GM21423 (cell line): Measurements from ENCODE around the gene CD109.
"Not testable (repeated sequence)": the region's sequence is repeated elsewhere in the genome, so short reads cannot be mapped to it uniquely, and the experiment has no call there.

Experiments used
- ATAC-seq: cut with Tn5 transposase; IDR thresholded peaks from one replicate; pipeline ENCODE4 v1.9.1; 2021; ENCODE audit warnings: mild to moderate bottlenecking, moderate library complexity; ENCODE audit not compliant: unreplicated experiment

The CD109 gene

DNA sequence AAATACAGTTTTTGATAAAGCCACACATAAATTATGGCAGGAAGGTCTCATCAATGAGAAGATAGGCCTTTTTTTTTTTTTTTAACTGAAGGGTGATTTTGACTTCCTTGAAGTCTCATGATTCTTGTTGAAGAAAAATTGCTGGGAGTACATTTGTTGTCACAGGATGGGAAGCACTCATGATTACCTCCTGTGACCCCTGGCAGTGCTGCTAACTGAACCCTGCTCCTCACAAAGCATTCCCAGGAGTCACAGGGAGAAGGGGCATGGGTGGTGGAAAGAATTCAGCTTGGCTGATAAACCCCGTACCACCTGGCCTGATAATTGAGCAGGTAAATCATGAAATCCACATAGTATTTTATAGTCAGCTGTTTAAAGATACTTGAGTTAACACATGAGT is 86.9 kb downstream of the CD109 start:
- no peak for ATAC-seq

DNA sequence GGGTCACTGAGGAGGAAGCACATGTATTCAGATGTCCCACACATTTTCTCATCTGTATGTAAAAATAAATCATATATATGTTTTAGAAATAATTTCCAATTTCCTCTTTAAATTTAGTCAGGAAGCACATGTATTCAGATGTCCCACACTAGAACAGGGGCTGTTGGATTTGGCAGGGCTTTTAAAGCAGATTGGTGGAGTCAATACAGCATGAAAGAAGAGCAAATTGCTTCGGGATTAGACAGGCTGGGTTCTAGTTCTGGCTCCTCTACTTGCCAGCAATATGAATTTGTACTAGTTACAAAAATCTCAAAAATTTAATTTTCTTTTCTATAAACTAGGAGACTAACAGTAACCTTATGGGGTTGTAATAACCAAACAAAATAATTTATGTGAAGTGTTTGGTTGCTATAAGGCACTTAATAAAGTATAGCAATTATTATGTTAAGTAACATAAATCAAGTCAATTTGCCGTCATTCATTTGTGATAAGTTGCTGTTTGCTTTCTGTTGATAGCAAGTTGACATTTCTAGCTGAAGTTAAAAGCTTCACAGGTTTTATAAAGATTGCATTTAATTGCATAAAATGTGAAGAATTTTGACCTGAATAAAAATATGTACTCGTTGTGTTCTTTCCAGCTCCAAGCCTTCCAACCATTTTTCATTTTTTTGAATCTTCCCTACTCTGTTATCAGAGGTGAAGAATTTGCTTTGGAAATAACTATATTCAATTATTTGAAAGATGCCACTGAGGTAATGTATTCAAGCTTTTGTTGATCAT is 88.9 kb downstream of the CD109 start:
- no peak for ATAC-seq

DNA sequence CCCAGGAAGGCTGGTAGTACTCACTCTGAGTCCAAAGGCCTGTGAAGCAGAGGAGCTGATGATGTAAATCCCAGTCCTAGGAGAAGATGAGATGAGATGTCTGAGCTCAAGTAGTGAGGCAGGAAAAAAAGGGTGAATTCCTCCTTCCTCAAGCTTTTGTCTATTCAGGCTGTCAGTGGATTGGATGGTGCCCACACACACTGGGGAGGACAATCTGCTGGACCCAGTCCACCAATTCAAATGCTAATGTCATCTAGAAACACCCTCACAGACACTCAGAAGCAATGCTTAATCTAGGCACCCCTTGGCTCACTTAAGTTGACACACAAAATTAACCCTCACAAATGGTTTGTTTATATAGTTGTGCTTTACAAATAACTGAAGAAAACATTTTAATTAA is 94.6 kb downstream of the CD109 start:
- ATAC-seq: no peak

DNA sequence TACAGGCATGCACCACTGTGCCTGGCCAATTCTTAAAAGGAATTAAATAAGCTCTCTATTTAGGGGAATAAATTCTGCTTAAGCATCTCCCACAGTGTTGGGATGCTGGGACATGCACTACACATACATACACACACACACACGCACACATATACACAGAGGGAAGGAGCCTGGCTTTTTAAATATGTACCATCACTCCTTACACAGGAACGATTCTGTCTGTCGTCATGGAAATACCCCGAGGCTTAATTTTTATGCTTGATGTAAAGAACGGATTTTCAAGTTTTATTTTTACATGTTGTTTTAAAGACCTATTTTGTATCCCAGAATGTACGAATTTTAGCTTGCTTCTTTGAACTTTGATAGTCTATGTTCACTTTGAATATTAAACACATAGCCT is 95.3 kb downstream of the CD109 start:
- no peak for ATAC-seq

DNA sequence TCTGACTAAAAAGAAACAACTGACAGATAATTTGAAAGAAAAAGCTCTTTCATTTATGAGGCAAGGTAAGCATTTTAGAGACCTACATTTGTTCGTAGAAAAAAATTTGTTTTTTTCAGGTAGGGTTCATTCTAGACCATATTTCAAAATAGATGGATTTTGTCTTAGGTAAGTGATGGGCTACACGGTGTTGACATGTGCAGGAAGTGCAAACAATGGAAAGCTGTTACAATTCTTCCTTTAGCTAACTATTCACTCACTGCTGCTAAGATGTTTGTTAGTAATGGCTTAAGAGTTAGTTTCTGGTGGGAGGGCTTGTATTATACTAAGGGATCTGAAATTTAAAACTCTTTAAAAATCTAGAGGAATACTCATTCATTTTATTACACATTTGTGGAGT is 96.7 kb downstream of the CD109 start:
- ATAC-seq: no peak

DNA sequence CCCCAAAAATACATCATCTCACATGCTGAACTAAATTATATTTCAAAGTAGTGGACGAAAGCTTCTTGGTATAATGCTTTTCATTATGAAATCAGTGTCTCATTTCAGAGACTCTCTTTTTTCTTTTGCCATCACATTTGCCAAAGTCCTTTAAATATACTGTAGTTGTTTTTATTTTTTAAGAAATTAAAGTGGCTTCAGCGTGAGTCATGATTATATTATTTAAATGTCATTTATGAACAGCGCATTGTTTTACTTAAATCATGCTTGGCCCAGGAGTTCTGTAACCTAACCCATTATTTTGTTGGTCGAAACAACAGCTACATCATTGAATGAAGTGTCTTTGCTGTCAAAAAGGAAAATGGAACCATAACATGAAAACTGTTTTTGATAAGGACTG is 100.9 kb downstream of the CD109 start:
- no peak for ATAC-seq

DNA sequence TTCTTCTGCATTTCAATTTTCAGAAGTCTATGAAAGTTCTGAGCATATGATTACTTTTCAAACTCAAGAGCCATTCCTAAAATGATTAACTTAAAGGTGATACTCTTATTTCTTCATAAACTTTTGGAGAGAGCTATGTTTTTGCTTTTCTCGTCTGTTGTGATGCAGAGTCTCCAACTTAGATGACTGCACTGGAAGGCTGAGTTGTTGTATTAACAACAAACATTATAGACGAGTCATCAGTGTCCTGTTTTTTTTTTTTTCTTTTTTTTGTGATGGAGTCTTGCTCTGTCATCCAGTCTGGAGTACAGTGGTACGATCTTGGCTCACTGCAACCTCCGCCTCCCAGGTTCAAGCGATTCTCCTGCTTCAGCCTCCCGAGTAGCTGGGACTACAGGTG is 101.9 kb downstream of the CD109 start:
- no peak for ATAC-seq

DNA sequence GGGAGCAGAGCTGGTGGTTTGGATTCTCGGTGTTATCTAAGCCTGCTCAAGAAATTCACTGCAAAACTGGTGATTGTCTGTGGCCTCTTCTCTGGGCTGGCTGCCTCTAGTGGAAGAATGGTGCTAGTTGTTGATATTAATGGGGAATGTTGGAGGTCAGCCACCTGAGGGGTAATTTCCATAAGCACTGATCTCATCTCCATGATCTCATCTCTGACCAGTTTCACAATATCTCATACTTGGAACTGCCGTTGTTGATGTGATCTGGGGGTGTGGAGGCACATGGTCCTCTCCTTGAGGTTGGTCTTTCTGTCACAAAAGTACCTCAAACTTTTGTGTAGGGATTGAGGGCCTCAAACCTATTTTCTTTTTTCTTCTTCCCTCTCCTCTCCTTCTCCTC is 102.6 kb downstream of the CD109 start:
- peak; percentile 78 for ATAC-seq

DNA sequence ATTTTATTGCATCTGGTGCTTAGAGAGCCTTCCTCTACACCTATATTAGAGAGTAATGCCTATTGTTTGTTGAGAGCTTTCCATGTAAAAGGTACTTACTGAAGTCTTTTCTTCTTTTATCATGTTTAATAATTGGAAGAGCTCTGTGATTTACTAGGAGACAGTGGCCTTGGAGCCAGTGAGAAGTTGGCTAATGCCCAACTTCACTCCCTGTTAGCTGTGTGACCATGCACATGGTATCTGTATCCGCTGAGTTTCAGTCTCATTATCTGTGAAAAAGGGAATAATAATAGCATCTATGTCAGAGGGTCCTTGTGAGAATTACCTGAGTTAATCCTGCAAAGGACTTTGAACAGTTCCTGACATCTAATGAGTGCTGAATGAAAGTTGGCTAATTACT is 105.0 kb downstream of the CD109 start:
- no peak for ATAC-seq

DNA sequence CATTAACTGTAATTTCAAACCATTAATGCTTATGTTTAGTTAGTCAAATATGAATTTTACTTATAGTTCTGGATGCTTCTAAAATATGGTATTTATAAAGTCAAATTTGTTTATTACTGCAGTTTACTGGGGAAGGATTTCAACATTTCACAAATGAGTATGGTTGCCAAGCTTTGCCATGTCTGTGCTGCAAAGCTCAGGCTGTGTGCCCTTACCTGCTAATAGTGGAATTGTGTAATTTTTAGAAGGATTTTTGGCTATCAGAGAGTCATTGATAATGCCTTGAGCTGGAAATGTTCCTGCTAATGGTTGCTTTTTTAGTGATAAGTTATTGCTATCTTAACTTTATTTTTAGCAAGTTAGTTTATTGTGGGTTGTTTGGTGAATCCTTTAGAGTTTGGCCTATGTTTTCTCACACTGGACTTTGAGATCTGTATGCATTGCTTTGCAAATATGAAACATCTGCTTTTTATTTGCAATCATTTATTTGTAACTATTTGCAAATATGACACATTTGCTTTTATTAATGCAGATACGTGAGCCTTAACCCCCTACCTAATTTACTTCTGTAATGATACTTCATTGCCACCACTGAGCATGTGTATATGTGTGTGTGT is 105.8 kb downstream of the CD109 start:
- no peak for ATAC-seq

DNA sequence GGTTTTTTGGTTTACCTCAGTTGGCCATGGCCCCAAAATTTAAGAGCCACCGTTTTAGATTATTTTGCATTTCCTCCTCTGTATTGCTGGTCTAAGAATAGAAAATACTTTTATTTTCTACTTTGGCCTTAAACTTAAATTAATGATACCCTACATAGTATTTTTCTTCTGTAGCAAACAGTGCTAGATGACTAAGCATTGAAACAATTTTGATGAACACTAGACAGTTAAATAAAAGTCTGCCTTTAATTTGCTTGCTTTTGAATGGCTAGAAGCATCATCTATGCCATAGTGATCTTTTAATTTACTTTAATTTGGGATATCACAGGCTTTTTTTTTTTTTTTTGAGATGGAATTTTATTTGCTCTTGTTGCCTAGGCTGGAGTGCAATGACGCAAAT is 106.4 kb downstream of the CD109 start:
- ATAC-seq: no peak

DNA sequence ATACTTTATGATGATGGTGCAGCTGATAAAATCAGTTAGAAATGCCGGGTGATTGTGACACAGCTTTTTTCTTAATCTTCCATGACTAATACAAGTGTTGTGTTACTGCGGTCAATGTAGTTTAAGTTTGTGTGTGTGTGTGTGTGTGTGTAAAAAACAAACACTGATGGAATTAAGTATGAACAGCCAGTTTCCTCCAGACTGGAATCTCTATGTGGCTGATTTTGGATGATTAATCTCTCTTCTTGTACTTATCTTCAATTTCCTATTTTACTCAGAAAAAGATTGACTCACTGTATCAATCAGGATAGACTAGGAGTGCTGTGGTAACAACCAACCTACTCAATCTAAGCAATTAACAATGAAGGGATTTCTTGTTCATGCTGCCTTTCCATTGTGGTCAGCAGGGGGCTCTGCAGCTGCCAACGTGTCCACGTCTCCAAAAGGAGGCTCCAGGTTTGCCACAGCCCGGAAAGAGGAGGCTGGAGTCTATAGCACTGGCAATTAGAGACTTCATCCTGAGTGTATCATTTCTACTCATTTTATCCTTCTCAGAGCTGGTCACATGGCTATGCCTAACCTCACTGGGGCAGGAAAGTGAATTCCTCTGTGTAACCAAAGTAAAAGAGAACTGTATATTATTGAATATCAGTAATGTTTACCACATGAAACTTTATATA is 107.7 kb downstream of the CD109 start:
- ATAC-seq: no peak

DNA sequence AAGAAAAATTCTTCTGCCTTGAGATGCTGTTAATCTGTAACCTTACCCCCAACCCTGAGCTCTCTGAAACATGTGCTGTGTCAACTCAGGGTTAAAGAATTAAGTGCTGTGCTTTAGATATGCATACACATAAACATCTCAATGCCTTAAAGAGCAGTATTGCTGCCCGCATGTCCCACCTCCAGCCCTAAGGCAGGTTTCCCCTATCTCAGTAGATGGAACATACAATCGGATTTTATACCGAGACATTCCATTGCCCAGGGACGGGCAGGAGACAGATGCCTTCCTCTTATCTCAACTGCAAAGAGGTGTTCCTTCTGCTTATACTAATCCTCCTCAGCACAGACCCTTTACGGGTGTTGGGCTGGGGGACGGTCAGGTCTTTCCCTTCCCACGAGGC is 109.2 kb downstream of the CD109 start:
- not testable (repeated sequence) for ATAC-seq

DNA sequence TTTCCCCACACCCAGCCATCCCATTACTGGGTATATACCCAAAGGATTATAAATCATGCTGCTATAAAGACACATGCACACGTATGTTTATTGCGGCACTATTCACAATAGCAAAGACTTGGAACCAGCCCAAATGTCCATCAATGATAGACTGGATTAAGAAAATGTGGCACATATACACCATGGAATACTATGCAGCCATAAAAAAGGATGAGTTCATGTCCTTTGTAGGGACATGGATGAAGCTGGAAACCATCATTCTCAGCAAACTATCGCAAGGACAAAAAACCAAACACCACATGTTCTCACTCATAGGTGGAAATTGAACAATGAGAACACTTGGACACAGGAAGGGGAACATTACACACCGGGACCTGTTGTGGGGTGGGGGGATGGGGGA is 110.0 kb downstream of the CD109 start:
- not testable (repeated sequence) for ATAC-seq

DNA sequence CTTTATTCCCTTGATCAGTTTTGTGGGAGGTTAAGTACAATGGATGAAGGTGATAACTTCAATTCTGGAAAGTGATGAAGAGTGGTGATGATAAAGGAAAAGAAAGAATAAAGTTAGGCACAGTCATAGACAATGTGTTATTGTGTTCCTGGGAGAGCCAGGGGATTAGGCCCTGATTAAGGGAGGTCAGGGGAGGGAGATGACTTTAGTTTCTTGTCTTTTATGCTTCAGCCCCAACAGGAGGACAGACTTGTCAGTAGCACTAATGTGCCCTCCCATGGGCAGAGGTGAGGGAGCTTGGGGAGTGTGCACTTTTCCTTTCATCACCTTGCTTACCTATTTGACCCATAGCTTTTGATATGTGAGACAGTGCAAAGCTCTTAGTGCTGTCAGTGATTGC is 115.7 kb downstream of the CD109 start:
- ATAC-seq: no peak

DNA sequence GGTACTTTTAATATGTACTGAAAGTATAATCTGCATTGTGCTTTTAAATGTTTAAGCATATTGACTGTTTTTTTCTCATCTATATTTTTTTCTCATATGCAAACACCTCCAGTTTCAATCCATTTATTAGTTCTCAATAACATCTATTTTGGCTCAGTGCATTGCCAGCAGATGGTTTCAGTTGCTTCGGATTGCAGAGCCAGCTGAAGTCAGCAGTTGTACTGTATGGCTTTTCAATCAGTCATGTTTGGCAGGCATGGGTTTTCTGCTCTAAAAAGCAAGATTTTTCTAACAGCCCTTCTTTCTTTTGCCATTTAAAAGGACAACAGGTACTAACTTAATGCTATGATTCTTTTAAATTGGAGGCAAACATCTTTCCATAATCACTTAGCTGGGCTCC is 121.2 kb downstream of the CD109 start:
- no peak for ATAC-seq

DNA sequence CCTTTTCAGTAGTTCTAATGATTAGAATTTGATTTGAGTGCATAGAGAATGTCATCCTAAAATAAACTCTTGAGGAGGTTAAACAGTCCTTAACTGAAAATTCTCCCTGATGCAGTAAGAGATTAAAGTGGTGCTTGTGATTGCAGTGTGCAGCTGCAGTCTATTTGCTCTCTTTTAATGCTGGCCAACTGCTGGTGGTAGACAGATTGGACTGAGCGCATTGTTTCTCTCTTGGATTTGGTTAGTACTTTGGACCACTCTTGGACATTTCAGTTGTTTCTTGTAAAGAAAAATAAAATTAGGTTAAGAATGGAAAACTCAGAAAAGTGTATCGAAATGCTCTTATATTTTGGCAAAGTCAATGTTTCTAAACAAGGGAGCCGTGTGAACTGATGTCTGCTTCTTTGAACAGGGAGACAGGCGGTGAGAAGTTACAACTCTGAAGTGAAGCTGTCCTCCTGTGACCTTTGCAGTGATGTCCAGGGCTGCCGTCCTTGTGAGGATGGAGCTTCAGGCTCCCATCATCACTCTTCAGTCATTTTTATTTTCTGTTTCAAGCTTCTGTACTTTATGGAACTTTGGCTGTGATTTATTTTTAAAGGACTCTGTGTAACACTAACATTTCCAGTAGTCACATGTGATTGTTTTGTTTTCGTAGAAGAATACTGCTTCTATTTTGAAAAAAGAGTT is 127.2 kb downstream of the CD109 start:
- no peak for ATAC-seq

DNA sequence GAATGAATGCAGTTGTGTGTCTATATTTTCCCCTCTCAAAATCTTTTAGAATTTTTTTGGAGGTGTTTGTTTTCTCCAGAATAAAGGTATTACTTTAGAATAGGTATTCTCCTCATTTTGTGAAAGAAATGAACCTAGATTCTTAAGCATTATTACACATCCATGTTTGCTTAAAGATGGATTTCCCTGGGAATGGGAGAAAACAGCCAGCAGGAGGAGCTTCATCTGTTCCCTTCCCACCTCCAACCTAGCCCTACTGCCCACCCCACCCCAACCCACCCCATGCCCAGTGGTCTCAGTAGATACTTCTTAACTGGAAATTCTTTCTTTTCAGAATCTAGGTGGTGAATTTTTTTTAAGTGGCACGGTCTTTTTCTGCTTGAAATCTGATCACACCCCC is 127.8 kb downstream of the CD109 start:
- ATAC-seq: no peak

DNA sequence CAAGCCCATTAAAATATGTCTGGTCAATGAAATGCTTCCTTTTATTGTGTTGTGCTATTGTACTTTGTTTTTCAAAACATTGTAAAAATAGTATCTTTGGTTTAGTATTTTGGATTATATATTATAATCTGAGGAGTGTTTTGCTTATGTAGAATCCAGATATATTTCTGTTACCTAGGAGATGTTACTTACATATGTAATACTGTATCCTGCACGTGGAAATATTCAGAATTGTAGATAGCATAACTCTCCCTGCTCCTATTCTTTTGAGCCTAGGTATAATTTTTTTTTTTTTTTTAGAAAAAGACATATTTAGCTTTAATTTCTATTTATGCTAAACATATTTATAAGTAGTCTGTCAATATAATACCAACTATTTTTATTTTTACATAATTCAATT is 130.6 kb downstream of the CD109 start:
- ATAC-seq: no peak

DNA sequence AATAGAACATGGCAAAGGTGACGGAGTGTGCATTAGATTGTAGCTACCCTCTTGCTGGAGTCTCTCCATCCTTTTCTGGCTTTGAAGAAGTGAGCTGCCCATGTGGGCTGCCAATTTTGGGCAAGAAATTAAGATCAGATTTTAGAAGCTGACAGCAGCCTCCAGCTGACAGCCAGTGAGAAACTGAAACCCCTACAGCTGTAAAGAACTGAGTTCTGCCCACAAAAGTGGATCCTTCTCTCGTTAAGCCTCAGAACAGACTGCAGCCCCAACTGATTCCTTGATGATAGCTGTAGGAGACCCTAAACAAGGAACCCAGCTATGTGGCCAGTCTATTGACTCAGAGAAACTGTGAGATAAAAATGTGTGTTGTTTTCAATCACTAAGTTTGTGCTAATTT is 134.1 kb downstream of the CD109 start:
- ATAC-seq: no peak

DNA sequence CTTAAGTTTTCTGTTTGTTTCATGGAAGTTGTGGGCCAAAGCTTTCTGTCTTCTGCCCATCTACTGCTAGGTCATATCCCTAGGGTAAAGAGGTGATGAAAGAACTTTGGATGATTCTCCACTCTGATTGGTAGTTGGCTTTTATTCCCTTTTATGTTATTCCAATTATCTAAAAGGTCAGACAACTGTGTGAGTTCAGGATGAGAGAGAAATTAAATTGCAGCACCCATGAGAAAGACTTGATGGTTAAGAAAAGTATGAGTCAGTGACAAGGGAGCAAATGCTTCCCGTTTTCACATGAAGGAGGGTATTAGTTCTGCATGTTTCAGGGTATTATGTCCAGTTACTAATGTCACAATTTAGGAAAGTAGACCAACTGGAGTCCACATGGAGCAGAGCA is 136.3 kb downstream of the CD109 start:
- no peak for ATAC-seq

DNA sequence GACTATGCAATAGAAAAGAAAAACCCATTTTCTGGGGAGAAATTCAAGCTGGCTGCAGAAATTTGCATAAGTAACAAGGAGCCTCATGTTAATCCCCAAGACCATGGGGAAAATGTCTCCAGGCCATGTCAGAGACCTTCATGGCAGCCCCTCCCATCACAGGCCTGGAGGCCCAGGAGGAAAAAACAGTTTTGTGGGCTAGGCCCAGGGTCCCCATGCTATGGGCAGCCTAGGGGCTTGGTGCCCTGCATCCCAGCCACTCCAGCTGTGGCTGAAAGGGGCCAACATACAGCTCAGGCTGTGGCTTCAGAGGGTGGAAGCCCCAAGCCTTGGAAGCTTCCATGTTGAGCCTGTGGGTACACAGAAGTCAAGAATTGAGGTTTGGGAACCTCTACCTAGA is 148.7 kb downstream of the CD109 start:
- ATAC-seq: not testable (repeated sequence)
